CD4-positive, alpha-beta T cell treated with Interleukin-4 for 1 hour (primary cell): ENCODE measurements around the gene TMPRSS6.
"Not testable (repeated sequence)": the region's sequence is repeated elsewhere in the genome, so short reads cannot be mapped to it uniquely, and the experiment has no call there.

Experiments
- DNase-seq, 2 donors: peaks; one replicate each; pipeline ENCODE4 v3.0.0-alpha.2; 2020 to 2022

Gene TMPRSS6

GRCh38 chr22:37086184-37086583 lies 23.3 kb downstream of the TMPRSS6 start:
- no peak for DNase-seq

DNA sequence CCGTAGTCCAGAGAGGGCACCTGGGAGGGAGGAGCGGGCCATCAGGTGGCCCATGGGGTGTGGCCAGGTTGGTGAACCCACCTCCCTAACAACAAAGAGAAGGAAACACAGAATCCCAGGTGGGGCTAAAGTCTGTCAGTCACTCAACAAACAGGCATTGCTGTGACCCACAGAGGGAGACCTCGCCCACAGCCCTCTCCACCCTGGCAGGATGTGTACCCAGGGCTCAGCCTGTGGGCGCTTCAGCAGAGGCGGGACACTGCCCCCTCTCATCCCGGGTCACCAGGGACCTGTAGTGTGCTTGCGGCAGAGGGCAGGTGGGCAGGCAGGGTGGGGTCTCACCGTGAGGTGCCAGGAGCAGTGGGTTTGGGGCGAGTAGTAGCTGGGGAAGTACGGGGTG lies 25.1 kb downstream of the TMPRSS6 start:
- DNase-seq: no peak

GRCh38 chr22:37083914-37084313 lies 25.6 kb downstream of the TMPRSS6 start:
- no peak for DNase-seq

DNA sequence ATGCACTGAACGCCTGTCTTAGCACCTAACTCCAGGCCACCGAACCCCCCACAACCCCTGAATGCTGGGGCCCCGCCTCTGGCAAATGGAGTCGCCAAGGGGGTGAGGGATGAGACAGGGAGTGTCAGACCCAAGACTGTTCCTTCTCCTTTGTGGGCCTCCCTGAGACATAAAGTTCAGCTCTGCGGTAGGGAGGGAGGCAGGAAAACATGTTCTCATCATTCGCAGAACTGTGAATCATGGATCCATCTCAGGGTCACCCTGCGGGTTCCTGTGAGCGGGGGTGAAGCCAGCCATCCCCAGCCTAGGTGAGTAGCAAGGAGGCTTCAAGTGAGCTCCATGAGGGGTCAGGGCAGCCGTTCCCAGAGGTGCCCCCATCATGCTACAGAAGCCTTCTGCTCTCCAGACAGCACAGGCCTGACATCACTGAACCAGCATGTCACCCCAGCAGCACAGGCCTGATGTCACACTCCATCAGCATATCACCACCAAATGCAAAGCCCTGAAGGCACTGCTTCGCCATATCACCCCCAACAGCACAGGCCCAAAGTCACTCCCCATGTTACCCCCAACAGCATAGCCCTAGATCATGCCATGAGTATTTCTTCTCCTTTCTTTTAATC lies 27.2 kb downstream of the TMPRSS6 start:
- no peak for DNase-seq

- DNase-seq: no peak
Measured at GRCh38 chr22:37080838-37081237, 28.7 kb downstream of the TMPRSS6 start.

GRCh38 chr22:37080438-37080837 lies 29.1 kb downstream of the TMPRSS6 start:
- DNase-seq: no peak

- DNase-seq: peak; percentile 86 to 90
Measured at GRCh38 chr22:37079668-37080171, 29.8 kb downstream of the TMPRSS6 start.

DNA sequence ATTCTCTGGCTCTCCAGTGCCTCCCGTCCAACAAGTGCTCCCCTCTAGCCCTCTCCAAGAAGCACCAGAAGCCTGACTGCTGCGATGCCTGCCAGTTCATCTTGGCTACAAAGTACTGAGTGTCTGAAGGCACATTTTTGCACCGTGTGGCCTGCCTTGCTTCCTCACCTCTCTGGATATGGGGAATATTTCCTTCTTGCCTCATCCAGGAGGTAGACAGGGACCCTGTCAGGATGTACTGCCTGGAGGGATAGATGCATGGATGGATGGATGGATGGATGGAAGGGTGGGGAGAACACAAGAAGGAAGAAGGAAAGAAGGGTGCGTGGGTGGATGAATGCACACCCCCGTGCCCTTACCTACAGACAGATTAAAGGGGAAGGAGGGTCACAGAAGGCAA lies 30.4 kb downstream of the TMPRSS6 start:
- DNase-seq: no peak

DNA sequence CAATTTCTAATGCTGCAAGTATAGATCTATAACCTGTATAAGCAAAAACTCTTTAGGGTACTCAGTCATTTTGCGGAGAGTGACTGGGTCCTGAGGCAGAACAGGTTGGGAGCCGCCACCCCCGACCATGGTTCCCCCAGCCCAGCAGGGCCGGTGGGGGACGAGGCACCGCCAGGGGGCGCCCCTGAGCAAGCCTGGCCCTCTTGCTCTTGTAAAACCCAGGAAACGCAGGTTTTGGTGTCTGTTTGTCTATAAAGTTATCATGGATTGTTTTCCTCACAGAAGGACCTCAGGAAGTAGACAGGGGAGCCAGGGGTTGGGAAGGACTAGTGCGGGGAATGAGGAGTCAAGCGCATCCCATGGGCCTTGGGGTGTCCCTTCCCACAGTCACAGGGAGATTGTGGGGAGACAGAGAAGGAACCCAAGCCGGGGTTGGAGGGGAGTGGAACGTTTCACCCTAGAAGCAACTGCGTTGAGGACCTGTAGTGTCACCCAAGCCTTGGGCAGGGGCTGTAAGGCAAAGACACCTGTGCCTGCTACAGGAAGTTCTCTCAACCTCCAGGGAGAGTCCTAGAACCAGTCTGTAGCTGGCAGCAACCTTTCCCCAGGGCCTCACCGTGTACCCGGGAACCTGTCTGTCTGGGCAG lies 31.6 kb downstream of the TMPRSS6 start:
- DNase-seq: peak; percentile 78 to 82

DNA sequence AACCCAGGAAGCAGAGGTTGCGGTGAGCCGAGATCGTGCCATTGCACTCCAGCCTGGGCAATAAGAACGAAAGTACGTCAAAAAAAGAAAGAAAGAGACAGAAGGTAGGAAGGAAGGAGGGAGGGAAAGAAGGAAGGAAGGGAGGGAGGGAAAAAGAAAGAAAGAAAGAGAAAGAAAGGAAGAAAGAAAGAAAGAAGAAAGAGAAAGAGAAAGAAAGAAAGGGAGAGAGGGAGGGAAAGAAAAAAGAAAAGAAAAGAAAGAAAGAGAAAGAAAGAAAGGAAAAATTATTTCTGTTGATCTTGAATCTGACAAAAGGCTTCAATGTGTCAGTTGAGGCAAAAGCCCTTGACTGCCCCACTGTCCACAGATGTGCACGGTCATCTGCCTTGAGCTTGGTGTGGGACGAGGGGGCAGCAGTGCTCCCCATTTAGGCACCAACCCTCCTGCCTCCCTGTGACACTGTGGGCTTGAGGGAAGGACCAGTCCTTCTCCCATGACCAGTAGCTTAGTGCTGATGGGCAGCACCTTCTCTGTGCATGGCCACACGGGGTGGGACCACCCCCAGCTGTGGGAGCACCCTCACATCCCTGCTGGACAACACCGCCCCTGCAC lies 33.6 kb downstream of the TMPRSS6 start:
- no peak for DNase-seq

- no peak for DNase-seq
Measured at GRCh38 chr22:37075046-37075445, 34.5 kb downstream of the TMPRSS6 start.

GRCh38 chr22:37074537-37074936 lies 35.0 kb downstream of the TMPRSS6 start:
- no peak for DNase-seq

DNA sequence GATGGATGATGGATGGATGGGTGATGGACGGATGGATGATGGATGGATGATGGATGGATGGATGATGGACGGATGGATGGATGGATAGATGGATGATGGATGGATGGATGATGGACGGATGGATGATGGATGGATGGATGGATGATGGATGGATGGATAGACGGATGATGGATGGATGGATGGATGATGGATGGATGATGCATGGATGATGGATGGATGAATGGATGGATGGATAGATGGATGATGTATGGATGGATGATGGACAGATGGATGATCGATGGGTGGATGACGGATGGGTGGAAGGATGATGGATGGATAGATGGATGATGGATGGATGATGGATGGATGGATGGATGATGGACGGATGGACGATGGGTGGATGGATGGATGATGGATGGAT lies 36.8 kb downstream of the TMPRSS6 start:
- DNase-seq: no peak

- not testable (repeated sequence) for DNase-seq
Measured at GRCh38 chr22:37071850-37072592, 37.5 kb downstream of the TMPRSS6 start.

DNA sequence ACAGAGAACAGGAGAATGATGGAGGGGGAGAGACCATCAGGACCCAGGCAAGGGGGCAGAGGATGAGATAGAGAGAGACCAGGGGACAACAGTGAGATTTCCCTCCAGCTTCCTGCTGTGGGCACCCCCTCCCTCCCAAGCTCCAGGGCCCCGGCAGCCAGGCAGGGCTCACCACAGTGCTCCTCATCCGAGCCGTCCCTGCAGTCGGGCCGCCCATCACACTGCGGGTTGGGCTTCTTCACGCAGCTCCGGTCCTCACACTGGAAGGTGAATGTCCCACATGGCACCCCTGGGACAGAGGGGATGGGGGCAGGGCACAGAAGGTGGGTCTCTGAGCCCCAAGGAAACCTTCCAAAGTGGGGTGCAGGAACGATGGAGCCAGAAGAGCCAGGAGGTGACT lies 38.8 kb downstream of the TMPRSS6 start:
- DNase-seq: no peak

DNA sequence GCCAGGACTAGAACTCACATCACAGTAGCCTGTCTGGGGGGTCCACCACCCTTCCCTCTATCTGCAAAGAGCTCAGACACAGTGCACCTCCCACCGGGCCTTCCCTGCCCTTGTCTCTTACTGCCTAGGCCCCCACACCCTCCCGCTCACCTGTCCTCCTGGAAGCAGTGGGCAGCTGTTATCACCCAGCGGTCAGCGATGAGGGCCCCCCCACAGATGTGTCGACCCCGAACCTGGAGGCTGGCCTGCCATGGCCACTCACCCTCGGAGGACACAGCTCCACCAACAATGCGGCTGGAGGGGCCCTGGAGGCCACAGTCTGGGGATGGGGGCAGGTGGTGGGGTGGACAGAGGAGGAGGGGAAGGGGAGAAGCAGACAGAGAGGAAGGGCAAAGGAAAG lies 39.2 kb downstream of the TMPRSS6 start:
- DNase-seq: no peak

- DNase-seq: no peak
Measured at GRCh38 chr22:37069719-37070118, 39.8 kb downstream of the TMPRSS6 start.

DNA sequence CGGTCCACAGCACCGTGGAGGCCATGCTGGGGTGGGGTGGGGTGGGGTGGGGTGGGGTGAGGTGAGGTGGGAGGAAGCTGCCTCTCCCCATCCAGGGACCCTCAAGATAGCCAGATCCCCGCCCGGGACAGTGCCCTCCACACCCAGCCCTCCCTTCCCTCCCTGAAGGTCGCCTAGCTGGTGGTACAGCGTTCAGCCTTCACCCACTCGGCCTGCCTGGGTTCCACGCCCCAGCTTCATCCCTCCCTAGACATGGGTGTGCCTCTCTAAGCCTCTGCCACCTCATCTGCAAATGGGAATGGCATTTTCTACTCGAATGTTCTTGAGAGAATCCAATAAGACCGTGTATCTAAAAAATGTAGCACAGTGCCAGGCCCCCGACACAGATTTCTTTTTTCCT lies 40.2 kb downstream of the TMPRSS6 start:
- DNase-seq: no peak

DNA sequence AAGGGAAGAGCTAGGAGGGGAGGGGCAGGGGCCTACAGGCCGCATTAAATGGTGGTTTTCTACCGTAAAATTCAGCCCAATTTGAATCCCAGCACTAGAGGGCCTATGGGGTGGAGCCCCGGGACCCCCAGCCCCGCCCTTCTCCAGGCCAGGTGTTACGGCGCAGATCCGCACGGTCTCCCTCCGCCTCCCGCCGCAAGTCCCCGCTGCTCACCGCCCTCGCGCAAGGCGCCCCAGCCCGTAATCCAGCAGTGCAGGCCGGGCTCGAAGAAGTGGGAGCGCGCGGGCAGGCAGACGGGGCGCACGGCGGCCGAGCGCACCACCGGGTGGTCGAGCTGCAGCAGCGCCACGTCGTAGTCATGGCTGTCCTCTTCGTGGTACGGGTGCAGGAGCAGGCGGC lies 40.7 kb downstream of the TMPRSS6 start:
- no peak for DNase-seq

GRCh38 chr22:37067428-37067827 lies 42.1 kb downstream of the TMPRSS6 start:
- no peak for DNase-seq

DNA sequence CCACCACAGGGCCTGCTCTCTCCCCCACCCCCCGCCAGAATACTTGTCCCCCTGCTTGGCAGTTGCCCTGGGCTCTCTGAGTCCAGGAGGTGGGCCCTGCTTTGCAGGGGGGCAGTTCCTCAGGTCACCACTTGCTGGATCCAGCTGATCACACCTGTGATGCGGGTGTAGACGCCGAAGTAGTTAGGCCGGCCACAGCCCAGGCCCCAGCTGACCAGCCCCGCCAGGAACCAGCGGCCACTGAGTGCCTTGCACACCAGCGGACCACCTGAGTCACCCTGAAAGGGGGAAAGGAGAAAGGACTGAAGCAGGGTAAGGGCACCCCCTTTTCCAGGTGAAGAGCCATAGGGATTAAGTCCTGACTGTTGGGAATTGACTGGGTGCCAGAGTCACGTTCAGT lies 43.6 kb downstream of the TMPRSS6 start:
- DNase-seq: no peak

- DNase-seq: no peak
Measured at GRCh38 chr22:37065180-37065579, 44.3 kb downstream of the TMPRSS6 start.

- no peak for DNase-seq
Measured at GRCh38 chr22:37064553-37064952, 45.0 kb downstream of the TMPRSS6 start.
